GM21737 (cell line): Measurements from ENCODE around the gene KPNB1.

Experiments
- ATAC-seq: cut with Tn5 transposase; IDR thresholded peaks from one replicate; pipeline ENCODE4 v1.9.1; 2021; ENCODE audit warnings: mild to moderate bottlenecking, moderate library complexity; ENCODE audit not compliant: unreplicated experiment

KPNB1 gene

GRCh38 chr17:47726796-47727703 is 77.3 kb downstream of the KPNB1 start:
- no peak for ATAC-seq

GRCh38 chr17:47727704-47728036 is 78.0 kb downstream of the KPNB1 start:
- ATAC-seq, result no peak

- no peak for ATAC-seq
Observed at GRCh38 chr17:47728214-47728877, 78.6 kb downstream of the KPNB1 start.

- no peak for ATAC-seq
Observed at GRCh38 chr17:47729476-47729875, 79.8 kb downstream of the KPNB1 start.

GRCh38 chr17:47730681-47731080 is 81.0 kb downstream of the KPNB1 start:
- ATAC-seq, result no peak

GRCh38 chr17:47731396-47731795 is 81.7 kb downstream of the KPNB1 start:
- no peak for ATAC-seq

GRCh38 chr17:47732399-47733046 is 82.8 kb downstream of the KPNB1 start:
- no peak for ATAC-seq

- ATAC-seq, result peak; percentile 54
Observed at GRCh38 chr17:47733047-47733673, 83.4 kb downstream of the KPNB1 start, which contains the start of gene TBX21. Gene TBX21, plus strand, starts transcription at chr17:47733236. Its CDS starts 219 bp downstream, at chr17:47733455.

GRCh38 chr17:47733674-47734410 is 84.1 kb downstream of the KPNB1 start:
- ATAC-seq, result peak; percentile 22

GRCh38 chr17:47735139-47735464 is 85.4 kb downstream of the KPNB1 start:
- no peak for ATAC-seq
